Measurements from ENCODE around the gene TENM4.

The TENM4 gene

GRCh38 chr11:79406376-79406775 lies 34.5 kb downstream of the TENM4 start:
- no peak for TF ChIP-seq SIN3A (IDR thresholded peaks at IDR 0.05; ENCODE audit: borderline replicate concordance, insufficient read depth, low read length)
- TF ChIP-seq FOXP2 (optimal IDR thresholded peaks at IDR 0.05; ENCODE audit: borderline replicate concordance, extremely low read depth, extremely low read length, insufficient read depth) = no peak
- TF ChIP-seq REST (IDR thresholded peaks at IDR 0.05; ENCODE audit: insufficient read depth in 1 of 2, low read depth in 2 of 2, low read length in 2 of 2) = no peak
- no peak for TF ChIP-seq TAF1 (IDR thresholded peaks at IDR 0.05; ENCODE audit: borderline replicate concordance, insufficient read depth, low read length)
- no peak for TF ChIP-seq POLR2AphosphoS5 (IDR thresholded peaks at IDR 0.05; ENCODE audit: low read depth, low read length)

- TF ChIP-seq POLR2AphosphoS5 (IDR thresholded peaks at IDR 0.05; ENCODE audit: low read depth, low read length) (no peak), SIN3A (IDR thresholded peaks at IDR 0.05; ENCODE audit: borderline replicate concordance, insufficient read depth, low read length) (no peak), TAF1 (IDR thresholded peaks at IDR 0.05; ENCODE audit: borderline replicate concordance, insufficient read depth, low read length) (no peak), REST (IDR thresholded peaks at IDR 0.05; ENCODE audit: insufficient read depth in 1 of 2, low read depth in 2 of 2, low read length in 2 of 2) (no peak), FOXP2 (optimal IDR thresholded peaks at IDR 0.05; ENCODE audit: borderline replicate concordance, extremely low read depth, extremely low read length, insufficient read depth) (no peak)
Measured at GRCh38 chr11:79404806-79405205, 36.0 kb downstream of the TENM4 start.

- TF ChIP-seq POLR2AphosphoS5 (IDR thresholded peaks at IDR 0.05; ENCODE audit: low read depth, low read length) (no peak), REST (IDR thresholded peaks at IDR 0.05; ENCODE audit: insufficient read depth in 1 of 2, low read depth in 2 of 2, low read length in 2 of 2) (no peak), FOXP2 (optimal IDR thresholded peaks at IDR 0.05; ENCODE audit: borderline replicate concordance, extremely low read depth, extremely low read length, insufficient read depth) (no peak), TAF1 (IDR thresholded peaks at IDR 0.05; ENCODE audit: borderline replicate concordance, insufficient read depth, low read length) (no peak), SIN3A (IDR thresholded peaks at IDR 0.05; ENCODE audit: borderline replicate concordance, insufficient read depth, low read length) (no peak)
Measured at GRCh38 chr11:79404325-79404724, 36.5 kb downstream of the TENM4 start.

GRCh38 chr11:79403839-79404238 lies 37.0 kb downstream of the TENM4 start:
- no peak for TF ChIP-seq REST (IDR thresholded peaks at IDR 0.05; ENCODE audit: insufficient read depth in 1 of 2, low read depth in 2 of 2, low read length in 2 of 2)
- no peak for TF ChIP-seq FOXP2 (optimal IDR thresholded peaks at IDR 0.05; ENCODE audit: borderline replicate concordance, extremely low read depth, extremely low read length, insufficient read depth)
- no peak for TF ChIP-seq TAF1 (IDR thresholded peaks at IDR 0.05; ENCODE audit: borderline replicate concordance, insufficient read depth, low read length)
- TF ChIP-seq POLR2AphosphoS5 (IDR thresholded peaks at IDR 0.05; ENCODE audit: low read depth, low read length) = no peak
- no peak for TF ChIP-seq SIN3A (IDR thresholded peaks at IDR 0.05; ENCODE audit: borderline replicate concordance, insufficient read depth, low read length)

- no peak for TF ChIP-seq SIN3A (IDR thresholded peaks at IDR 0.05; ENCODE audit: borderline replicate concordance, insufficient read depth, low read length)
- TF ChIP-seq REST (IDR thresholded peaks at IDR 0.05; ENCODE audit: insufficient read depth in 1 of 2, low read depth in 2 of 2, low read length in 2 of 2) = no peak
Measured at GRCh38 chr11:79402912-79403311, 37.9 kb downstream of the TENM4 start.
